Small intestine (tissue), 7 donors: ENCODE data around the gene TMEM51. TPM values are rescaled to one million over a fixed set of nuclear protein-coding genes. Genes with fewer than 3 reads are reported as not detected.
A peak's percentile ranks its signal among the peaks of the same experiment; 100 is the strongest.

Experiments used
- DNase-seq, 2 donors: peaks; one replicate each; pipeline versions ENCODE4 v3.0.0 to v3.0.0-alpha.2; 2013
- FAIRE-seq: peaks from 2 replicates; lab custom pipeline; 2012; peaks lifted over from hg19 to GRCh38; lab: Jason Lieb, UNC
- H3K27ac ChIP-seq, 3 donors: one replicate each; pipeline ENCODE4 v1.5.1; 2013; ENCODE audit warnings: low read length in 2 of 3, mild to moderate bottlenecking in 2 of 3, control low read depth in 1 of 3, inconsistent platforms in 1 of 3, low read depth in 1 of 3, moderate library complexity in 1 of 3
- H3K27me3 ChIP-seq, 3 donors: one replicate each; pipeline ENCODE4 v1.6.1; 2013; ENCODE audit warnings: low read length in 3 of 3, inconsistent platforms in 1 of 3; ENCODE audit not compliant: control insufficient read depth in 3 of 3, insufficient read depth in 3 of 3
- H3K36me3 ChIP-seq, 3 donors: one replicate each; pipeline ENCODE4 v1.6.1; 2013; ENCODE audit warnings: low read length in 3 of 3, inconsistent platforms in 1 of 3, low read depth in 1 of 3, mild to moderate bottlenecking in 1 of 3, moderate library complexity in 1 of 3; ENCODE audit not compliant: control insufficient read depth in 3 of 3, insufficient read depth in 2 of 3
- H3K4me1 ChIP-seq, 3 donors: one replicate each; pipeline ENCODE4 v1.6.1; 2013; ENCODE audit warnings: low read length in 2 of 3, inconsistent platforms in 1 of 3, low read depth in 1 of 3, mild to moderate bottlenecking in 1 of 3, moderate library complexity in 1 of 3; ENCODE audit not compliant: control insufficient read depth in 3 of 3, insufficient read depth in 2 of 3
- H3K4me3 ChIP-seq, 3 donors: one replicate each; pipeline ENCODE4 v1.5.1; 2013; ENCODE audit warnings: low read length in 3 of 3, control low read depth in 1 of 3, inconsistent platforms in 1 of 3, low read depth in 1 of 3, mild to moderate bottlenecking in 1 of 3, moderate library complexity in 1 of 3
- H3K9me3 ChIP-seq, 2 donors: one replicate each; pipeline ENCODE4 v1.6.1; 2013; ENCODE audit warnings: low read depth in 1 of 2, low read length in 1 of 2; ENCODE audit not compliant: control insufficient read depth in 2 of 2, insufficient read depth in 1 of 2
- WGBS, 3 donors: extraction: QIAGEN DNeasy Blood & Tissue Kit; methylation state at CpG; one replicate each; pipeline ENCODE4 v1.1.7; 2013; 5-methylcytosine and 5-hydroxymethylcytosine counted together
- polyA plus RNA-seq, 4 donors: library from polyadenylated mRNA; stranded (reverse) in 3 of 4; unstranded in 1 of 4; fragments of 200-250 nt in 3 of 4; fragments of 120-200 nt in 1 of 4; gene quantifications; one replicate each; pipeline versions ENCODE4 v1.2.1 to v1.2.3, GENCODE V29; 2013
- donor health status: healthy with polysubstance abuse.
- donor health status: control.
- donor health status: control.
- donor health status: Bipolar disorder and iron deficiency.
- donor health status: healthy.

The TMEM51 gene
- polyA plus RNA-seq, 4 donors: 16.3 to 44.4 (median 21.5) TPM

DNA sequence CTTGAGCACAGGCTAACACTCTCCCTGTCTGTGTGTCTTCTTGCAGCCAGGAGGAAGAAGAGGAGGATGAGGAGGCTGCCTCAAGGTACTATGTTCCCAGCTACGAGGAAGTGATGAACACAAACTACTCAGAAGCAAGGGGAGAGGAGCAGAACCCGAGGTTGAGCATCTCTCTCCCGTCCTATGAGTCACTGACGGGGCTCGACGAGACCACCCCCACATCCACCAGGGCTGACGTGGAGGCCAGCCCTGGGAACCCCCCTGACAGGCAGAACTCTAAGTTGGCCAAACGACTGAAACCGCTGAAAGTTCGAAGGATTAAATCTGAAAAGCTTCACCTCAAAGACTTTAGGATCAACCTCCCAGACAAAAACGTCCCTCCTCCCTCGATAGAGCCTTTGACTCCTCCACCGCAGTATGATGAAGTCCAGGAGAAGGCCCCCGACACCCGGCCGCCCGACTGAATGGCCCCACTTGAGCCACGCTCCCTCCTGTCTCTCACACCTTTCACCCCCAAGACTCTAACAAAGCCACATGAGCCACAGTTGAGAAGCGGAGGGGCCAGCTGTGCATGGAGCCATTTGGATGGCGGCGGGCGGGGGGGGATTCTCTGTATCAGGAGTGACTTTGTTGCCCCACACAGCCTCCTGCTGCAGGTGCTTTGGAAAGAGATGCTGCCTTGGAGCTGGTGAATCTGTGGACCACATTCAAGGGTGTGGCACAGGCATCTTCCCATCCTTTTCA is 65.9 kb downstream of the TMEM51 start:
- Histone ChIP-seq H3K9me3 (no peaks in the 10 kb centered on the region), H3K4me3 (no peak overlapping the region), H3K27ac (no peak overlapping the region), H3K4me1 (peaks cover 2 to 18% (median 7%) of the 10 kb centered on the region in 3 donors), H3K36me3 (peaks cover 0 to 45% (median 0%) of the 10 kb centered on the region in 3 donors), H3K27me3 (no peaks in the 10 kb centered on the region)
- FAIRE-seq: no peak
- WGBS, 3 donors: 84 to 90% (median 88%) methylated on average over 22 of the region's 22 CpGs
- no peak for DNase-seq

DNA sequence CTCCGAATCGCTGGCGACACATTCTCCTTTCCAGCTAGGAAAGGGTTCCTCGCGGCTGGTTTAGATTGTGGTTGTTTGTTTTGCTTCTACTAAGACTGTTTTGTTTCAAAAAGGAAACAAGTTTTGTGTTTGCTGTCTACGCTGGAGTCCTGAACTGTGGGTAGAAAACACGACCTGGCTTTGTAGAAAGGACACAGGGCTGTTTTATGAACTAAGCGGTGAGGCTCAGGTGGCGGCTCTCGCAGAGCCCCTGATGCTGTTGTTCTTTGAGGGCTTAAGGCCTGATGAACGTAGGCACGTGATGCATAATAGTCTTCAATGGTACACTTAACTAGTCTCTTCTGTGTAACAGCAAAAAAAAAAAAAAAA is 66.5 kb downstream of the TMEM51 start:
- 79 to 80% (median 80%) methylated on average over 12 of the region's 12 CpGs for WGBS, 3 donors
- DNase-seq: no peak

DNA sequence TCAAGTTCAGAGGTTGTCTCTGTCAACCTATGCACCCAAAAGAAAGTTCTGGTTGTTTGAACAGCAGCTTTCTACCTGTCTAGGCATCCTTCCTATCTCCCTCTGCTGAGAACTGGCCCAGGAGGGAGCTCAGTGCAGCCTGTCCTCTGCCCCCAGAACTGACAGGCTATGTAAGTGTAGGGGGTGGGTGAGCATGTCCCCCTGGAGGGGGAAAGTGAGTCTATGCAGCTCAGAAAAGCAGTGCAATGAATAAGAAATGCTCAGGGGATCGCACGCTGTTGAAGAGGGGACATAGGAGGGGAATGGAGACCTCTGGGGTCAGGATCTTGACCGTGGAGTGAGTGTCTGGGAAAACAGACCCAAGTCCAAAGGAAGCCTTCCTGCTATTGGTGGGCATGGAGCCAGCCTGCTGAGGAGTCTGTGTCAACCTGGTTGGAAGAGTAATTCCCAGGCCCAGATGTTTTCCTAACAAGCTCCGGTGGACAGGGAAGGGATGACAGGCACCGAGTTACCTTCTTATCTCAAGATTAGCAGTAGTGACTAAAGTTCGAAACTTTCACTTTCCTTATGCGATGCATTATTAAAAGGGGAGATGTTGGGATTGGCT is 67.4 kb downstream of the TMEM51 start:
- FAIRE-seq (no peak), DNase-seq (peak; percentile 84 to 96)
- Histone ChIP-seq H3K4me3 (no peak overlapping the region), H3K9me3 (no peaks in the 10 kb centered on the region), H3K27me3 (no peaks in the 10 kb centered on the region), H3K27ac (peak overlapping the region in 2 of 3 donors; percentile 29 to 67), H3K4me1 (peaks cover 2 to 13% (median 4%) of the 10 kb centered on the region in 3 donors), H3K36me3 (peaks cover 0 to 37% (median 0%) of the 10 kb centered on the region in 3 donors)
- WGBS, 3 donors: 17 to 60% (median 34%) methylated on average over 7 of the region's 7 CpGs

More for the DNA sequence above, 66.5 kb downstream of the TMEM51 start:
- no peak for FAIRE-seq
- no peaks in the 10 kb centered on the region for H3K9me3 ChIP-seq
- H3K36me3 ChIP-seq: peaks cover 0 to 42% (median 0%) of the 10 kb centered on the region in 3 donors
- peaks cover 2 to 15% (median 6%) of the 10 kb centered on the region in 3 donors for H3K4me1 ChIP-seq
- H3K27me3 ChIP-seq: no peaks in the 10 kb centered on the region
- no peak overlapping the region for H3K27ac ChIP-seq
- no peak overlapping the region for H3K4me3 ChIP-seq

DNA sequence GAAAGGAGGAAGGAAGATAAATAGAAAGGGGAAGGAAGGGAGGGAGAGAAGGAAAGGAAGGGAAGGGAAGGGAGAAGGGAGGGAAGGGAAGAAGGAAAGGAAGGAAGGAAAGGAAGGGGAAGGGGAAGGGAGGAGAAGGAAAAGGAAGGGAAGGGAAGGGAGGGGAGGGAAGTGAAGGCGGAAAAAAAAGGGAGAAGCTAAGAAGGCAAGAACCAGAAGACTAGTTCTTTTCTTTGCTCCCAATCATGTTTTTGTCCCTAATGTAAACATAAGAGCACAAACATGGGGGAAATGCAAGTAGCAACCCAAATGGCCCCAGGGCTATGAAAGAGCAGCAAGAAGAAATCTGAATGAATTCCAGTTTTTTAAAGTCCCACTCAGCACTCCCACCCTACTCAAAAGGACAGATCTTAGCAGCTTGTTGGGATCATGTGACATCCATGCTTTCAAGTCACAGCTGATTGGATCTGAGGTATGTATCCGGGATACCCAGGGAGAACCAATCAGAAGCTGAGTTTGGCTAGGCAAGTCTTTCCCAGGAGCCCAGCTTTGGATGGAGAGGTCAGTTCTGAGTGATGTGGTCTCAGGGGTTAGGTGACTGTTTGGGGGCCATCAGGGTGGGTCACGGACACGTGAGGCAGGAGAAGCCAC is 69.2 kb downstream of the TMEM51 start:
- Histone ChIP-seq H3K36me3 (peaks cover 0 to 36% (median 0%) of the 10 kb centered on the region in 3 donors), H3K4me1 (peaks cover 2 to 13% (median 4%) of the 10 kb centered on the region in 3 donors), H3K9me3 (no peaks in the 10 kb centered on the region), H3K27ac (no peak overlapping the region), H3K27me3 (no peaks in the 10 kb centered on the region), H3K4me3 (no peak overlapping the region)
- WGBS, 3 donors: 90 to 94% (median 90%) methylated on average over 4 of the region's 4 CpGs
- DNase-seq: no peak
- no peak for FAIRE-seq

DNA sequence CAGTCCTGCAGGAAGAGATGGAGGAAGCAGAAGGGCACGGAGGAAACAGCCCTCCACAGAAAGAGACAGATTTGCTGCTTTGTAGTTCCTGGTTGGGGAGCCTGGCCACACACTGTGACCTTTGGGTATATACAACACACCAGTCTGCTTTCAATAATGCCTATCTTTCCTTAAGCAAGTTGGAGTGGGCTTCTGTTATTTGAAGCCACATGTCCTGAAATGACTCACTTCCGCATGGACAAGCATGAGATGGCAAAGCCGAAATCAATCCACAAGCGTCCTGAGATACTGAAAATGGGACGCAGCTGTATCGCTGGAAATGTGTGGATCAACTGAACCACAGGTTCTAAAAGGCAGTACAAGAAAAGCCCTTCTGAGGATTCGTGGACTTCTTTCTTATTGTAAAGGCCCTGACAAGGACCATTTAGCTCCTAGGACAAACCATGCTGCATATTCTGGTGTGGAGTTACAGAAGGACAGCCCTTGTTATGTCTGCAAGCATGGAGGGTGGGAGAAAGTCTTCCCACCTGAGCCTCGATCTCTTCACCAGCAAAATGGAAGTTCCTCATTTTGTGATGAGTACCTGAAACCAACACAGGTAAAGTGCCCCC is 70.8 kb downstream of the TMEM51 start:
- FAIRE-seq: no peak
- whole genome bisulfite sequencing, 3 donors: 82 to 88% (median 86%) methylated on average over 8 of the region's 8 CpGs
- Histone ChIP-seq H3K27me3 (no peaks in the 10 kb centered on the region), H3K4me3 (no peak overlapping the region), H3K9me3 (no peaks in the 10 kb centered on the region), H3K27ac (no peak overlapping the region), H3K4me1 (peaks cover 2 to 13% (median 4%) of the 10 kb centered on the region in 3 donors), H3K36me3 (peaks cover 0 to 31% (median 0%) of the 10 kb centered on the region in 3 donors)
- DNase-seq: no peak

DNA sequence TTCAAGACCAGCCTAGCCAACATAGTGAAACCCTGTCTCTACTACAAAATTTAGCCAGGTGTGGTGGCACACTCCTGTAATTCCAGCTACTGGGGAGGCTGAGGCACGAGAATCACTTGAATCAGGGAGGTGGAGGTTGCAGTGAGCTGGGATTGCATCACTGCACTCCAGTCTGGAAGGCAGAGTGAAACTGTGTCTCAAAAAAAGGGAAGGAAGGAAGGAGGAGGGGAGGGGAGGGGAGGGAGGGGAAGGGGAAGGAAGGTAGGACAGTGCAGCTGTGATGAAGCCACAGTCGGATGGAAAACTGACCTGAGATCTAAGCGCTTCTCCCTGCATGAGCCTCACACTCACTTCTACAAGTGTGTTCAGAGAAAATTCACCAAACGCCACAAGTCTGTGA is 71.4 kb downstream of the TMEM51 start:
- Histone ChIP-seq H3K4me3 (no peak overlapping the region), H3K27ac (no peak overlapping the region), H3K27me3 (no peaks in the 10 kb centered on the region), H3K9me3 (no peaks in the 10 kb centered on the region), H3K4me1 (peaks cover 2 to 13% (median 5%) of the 10 kb centered on the region in 3 donors), H3K36me3 (peaks cover 0 to 24% (median 0%) of the 10 kb centered on the region in 3 donors)
- DNase-seq (no peak), FAIRE-seq (no peak)
- 71 to 81% (median 72%) methylated on average over 4 of the region's 4 CpGs for WGBS, 3 donors

DNA sequence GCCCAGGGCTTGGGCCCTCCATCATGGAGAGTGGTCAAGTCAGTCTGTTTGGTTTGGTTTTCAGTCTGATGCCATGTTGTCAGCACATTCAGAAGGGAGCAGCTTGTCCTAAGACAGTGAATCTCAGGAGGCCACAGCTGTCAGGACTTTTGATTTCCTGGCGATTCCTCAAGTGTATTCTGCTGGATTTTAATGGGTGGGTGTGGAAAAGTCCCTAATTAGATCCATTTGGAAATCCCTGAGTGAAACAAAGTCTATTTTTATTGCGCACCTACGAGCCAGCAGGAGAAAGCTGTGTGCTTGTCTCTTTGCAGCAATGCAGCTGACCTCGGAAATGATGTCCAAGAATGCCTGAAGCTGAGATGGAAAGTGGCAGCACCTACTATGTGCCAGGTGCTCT is 71.9 kb downstream of the TMEM51 start:
- Histone ChIP-seq H3K27ac (no peak overlapping the region), H3K27me3 (no peaks in the 10 kb centered on the region), H3K4me1 (peaks cover 2 to 13% (median 7%) of the 10 kb centered on the region in 3 donors), H3K36me3 (peaks cover 0 to 22% (median 0%) of the 10 kb centered on the region in 3 donors), H3K4me3 (no peak overlapping the region), H3K9me3 (no peaks in the 10 kb centered on the region)
- WGBS, 3 donors: 64 to 79% (median 69%) methylated on average over 4 of the region's 4 CpGs
- FAIRE-seq (no peak), DNase-seq (no peak)
